ENCODE measurements around the gene PCNT.
"Not testable (repeated sequence)": the region's sequence is repeated elsewhere in the genome, so short reads cannot be mapped to it uniquely, and the experiment has no call there.

Gene PCNT

GRCh38 chr21:46458315-46459023 lies 134.5 kb downstream of the PCNT start, which contains the start of gene DIP2A:
TSS of gene DIP2A (plus strand) at chr21:46458891. CDS start at chr21:46459132, 241 bp downstream.
- no peak for FAIRE-seq

- no peak for FAIRE-seq
Observed at GRCh38 chr21:46459024-46459355, 135.0 kb downstream of the PCNT start.

GRCh38 chr21:46459356-46460112 lies 135.6 kb downstream of the PCNT start:
- FAIRE-seq = no peak

GRCh38 chr21:46461909-46462308 lies 138.0 kb downstream of the PCNT start:
- FAIRE-seq = no peak

- FAIRE-seq = not testable (repeated sequence)
Observed at GRCh38 chr21:46465153-46465552, 141.2 kb downstream of the PCNT start.

- FAIRE-seq = no peak
Observed at GRCh38 chr21:46465651-46466050, 141.7 kb downstream of the PCNT start.

GRCh38 chr21:46468108-46468774 lies 144.3 kb downstream of the PCNT start:
- no peak for FAIRE-seq

GRCh38 chr21:46469275-46469674 lies 145.3 kb downstream of the PCNT start:
- no peak for FAIRE-seq

- no peak for FAIRE-seq
Observed at GRCh38 chr21:46471514-46471913, 147.6 kb downstream of the PCNT start.

GRCh38 chr21:46472246-46472645 lies 148.3 kb downstream of the PCNT start:
- FAIRE-seq = no peak

- no peak for FAIRE-seq
Observed at GRCh38 chr21:46474382-46474781, 150.4 kb downstream of the PCNT start.

GRCh38 chr21:46475296-46475695 lies 151.3 kb downstream of the PCNT start:
- FAIRE-seq = no peak

- no peak for FAIRE-seq
Observed at GRCh38 chr21:46477765-46478164, 153.8 kb downstream of the PCNT start.

GRCh38 chr21:46478910-46479309 lies 155.0 kb downstream of the PCNT start:
- no peak for FAIRE-seq

GRCh38 chr21:46480466-46480865 lies 156.5 kb downstream of the PCNT start:
- FAIRE-seq = no peak

GRCh38 chr21:46482225-46482845 lies 158.4 kb downstream of the PCNT start:
- FAIRE-seq = no peak

GRCh38 chr21:46482846-46483231 lies 158.9 kb downstream of the PCNT start:
- FAIRE-seq = no peak

- FAIRE-seq = no peak
Observed at GRCh38 chr21:46483300-46484295, 159.6 kb downstream of the PCNT start.

- FAIRE-seq = no peak
Observed at GRCh38 chr21:46486481-46487126, 162.6 kb downstream of the PCNT start.

- no peak for FAIRE-seq
Observed at GRCh38 chr21:46489162-46489663, 165.3 kb downstream of the PCNT start.

GRCh38 chr21:46489800-46490199 lies 165.8 kb downstream of the PCNT start:
- no peak for FAIRE-seq
